Spleen (tissue), 7 donors: Measurements from ENCODE around the gene FRMD1.

Source experiments
- POLR2AphosphoS5 ChIP-seq, 3 donors: sonication (generic); formaldehyde crosslinking; IDR thresholded peaks; one replicate each; pipeline ENCODE4 v1.5.1; 2017; ENCODE audit warnings: antibody characterized with exemption in 3 of 3
- TF ChIP-seq, protein P1 (sequence below), 11 experiments: fragments of 200-600 bp in 7 of 11; fragments of 450-650 bp in 4 of 11; sonication (generic) in 4 of 11; IDR thresholded peaks in 8 of 11; conservative IDR thresholded peaks in 3 of 11; 1 replicate in 7 of 11; 2 replicates in 4 of 11; pipeline versions ENCODE4 v1.4.0 to v1.8.0; 2016 to 2021; ENCODE audit warnings: antibody characterized with exemption in 11 of 11, inconsistent platforms in 4 of 11, mild to moderate bottlenecking in 1 of 11
- donor health status: DM: no; HTN: no; CAD: no; lungs with moderate emphysema.
- donor health status: DM: no; HTN: no; CAD: no.
- donor health status: DM: no; HTN: no; CAD: no.

DNA sequence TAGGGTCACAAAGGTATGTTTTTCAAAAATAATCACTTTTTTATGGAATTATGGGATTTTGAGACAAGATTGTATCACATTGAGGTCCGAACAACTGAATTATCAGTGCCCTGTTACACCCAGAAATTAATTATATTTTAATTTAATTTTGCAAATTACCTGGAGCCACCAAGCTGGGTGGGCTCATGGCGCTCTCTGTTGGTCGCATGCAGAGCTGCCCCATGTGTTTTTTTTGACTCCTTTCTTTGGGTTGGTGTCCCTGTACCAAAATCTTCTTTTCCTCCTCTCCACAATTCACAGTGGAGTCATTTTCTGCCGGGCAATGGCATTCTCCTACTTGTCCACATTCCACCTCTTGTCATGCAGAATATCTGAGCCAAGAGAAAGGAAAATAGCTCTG is 38.9 kb upstream of the FRMD1 start:
- TF ChIP-seq POLR2AphosphoS5 (IDR thresholded peaks at IDR 0.05): no peak
- TF ChIP-seq, protein P1, sequence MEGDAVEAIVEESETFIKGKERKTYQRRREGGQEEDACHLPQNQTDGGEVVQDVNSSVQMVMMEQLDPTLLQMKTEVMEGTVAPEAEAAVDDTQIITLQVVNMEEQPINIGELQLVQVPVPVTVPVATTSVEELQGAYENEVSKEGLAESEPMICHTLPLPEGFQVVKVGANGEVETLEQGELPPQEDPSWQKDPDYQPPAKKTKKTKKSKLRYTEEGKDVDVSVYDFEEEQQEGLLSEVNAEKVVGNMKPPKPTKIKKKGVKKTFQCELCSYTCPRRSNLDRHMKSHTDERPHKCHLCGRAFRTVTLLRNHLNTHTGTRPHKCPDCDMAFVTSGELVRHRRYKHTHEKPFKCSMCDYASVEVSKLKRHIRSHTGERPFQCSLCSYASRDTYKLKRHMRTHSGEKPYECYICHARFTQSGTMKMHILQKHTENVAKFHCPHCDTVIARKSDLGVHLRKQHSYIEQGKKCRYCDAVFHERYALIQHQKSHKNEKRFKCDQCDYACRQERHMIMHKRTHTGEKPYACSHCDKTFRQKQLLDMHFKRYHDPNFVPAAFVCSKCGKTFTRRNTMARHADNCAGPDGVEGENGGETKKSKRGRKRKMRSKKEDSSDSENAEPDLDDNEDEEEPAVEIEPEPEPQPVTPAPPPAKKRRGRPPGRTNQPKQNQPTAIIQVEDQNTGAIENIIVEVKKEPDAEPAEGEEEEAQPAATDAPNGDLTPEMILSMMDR (IDR thresholded peaks at IDR 0.05 in 8 of 11, conservative IDR thresholded peaks at IDR 0.05 in 3 of 11): peak in 1 of 11 experiments; percentile 15
